Mammary epithelial cell (primary cell): ENCODE results near the gene SPATA32.

Source experiments
- EZH2 ChIP-seq: IDR thresholded peaks from 2 replicates; pipeline ENCODE4 v1.6.1; 2012; ENCODE audit warnings: low read length, inconsistent platforms, borderline replicate concordance
- TF ChIP-seq, protein P1 (sequence below), 2 donors: IDR thresholded peaks in 1 of 2; conservative IDR thresholded peaks in 1 of 2; 2 replicates each; pipeline ENCODE4 v1.5.1; 2011 to 2012; ENCODE audit warnings: inconsistent platforms in 2 of 2, low read length in 2 of 2, mild to moderate bottlenecking in 2 of 2, control low read depth in 1 of 2, low read depth in 1 of 2; ENCODE audit not compliant: insufficient read depth in 1 of 2; ENCODE audit errors: extremely low read depth in 1 of 2

DNA sequence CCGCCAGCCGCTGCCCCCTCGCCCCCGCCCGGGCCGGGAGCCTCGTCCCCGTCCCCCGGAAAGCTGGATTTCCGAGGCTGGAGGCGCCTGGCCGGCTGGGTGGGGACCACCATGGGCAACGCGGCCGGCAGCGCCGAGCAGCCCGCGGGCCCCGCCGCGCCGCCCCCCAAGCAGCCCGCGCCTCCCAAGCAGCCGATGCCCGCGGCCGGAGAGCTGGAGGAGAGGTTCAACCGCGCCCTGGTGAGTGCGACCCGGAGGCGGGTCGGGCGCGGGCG, 39.9 kb downstream of the SPATA32 start:
- TF ChIP-seq, protein P1, sequence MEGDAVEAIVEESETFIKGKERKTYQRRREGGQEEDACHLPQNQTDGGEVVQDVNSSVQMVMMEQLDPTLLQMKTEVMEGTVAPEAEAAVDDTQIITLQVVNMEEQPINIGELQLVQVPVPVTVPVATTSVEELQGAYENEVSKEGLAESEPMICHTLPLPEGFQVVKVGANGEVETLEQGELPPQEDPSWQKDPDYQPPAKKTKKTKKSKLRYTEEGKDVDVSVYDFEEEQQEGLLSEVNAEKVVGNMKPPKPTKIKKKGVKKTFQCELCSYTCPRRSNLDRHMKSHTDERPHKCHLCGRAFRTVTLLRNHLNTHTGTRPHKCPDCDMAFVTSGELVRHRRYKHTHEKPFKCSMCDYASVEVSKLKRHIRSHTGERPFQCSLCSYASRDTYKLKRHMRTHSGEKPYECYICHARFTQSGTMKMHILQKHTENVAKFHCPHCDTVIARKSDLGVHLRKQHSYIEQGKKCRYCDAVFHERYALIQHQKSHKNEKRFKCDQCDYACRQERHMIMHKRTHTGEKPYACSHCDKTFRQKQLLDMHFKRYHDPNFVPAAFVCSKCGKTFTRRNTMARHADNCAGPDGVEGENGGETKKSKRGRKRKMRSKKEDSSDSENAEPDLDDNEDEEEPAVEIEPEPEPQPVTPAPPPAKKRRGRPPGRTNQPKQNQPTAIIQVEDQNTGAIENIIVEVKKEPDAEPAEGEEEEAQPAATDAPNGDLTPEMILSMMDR (conservative IDR thresholded peaks at IDR 0.05 in 1 of 2, IDR thresholded peaks at IDR 0.05 in 1 of 2; ENCODE audit: extremely low read depth in 1 of 2, insufficient read depth in 1 of 2, low read depth in 1 of 2, low read length in 2 of 2): no peak
- no peak for TF ChIP-seq EZH2
